IPS-20b (cell line): ENCODE measurements around the gene MIX23.

Experiments used
- H3K27ac ChIP-seq: one replicate; pipeline ENCODE4 v1.5.1; 2013; ENCODE audit warnings: low read length
- H3K27me3 ChIP-seq: 2 replicates; pipeline ENCODE4 v1.6.1; 2013; ENCODE audit warnings: mild to moderate bottlenecking, low read length, inconsistent platforms; ENCODE audit not compliant: insufficient read depth
- H3K36me3 ChIP-seq: 2 replicates; pipeline ENCODE4 v1.6.1; 2013; ENCODE audit warnings: low read depth, mild to moderate bottlenecking, inconsistent platforms, low read length, moderate library complexity; ENCODE audit not compliant: insufficient read depth
- H3K4me1 ChIP-seq: 2 replicates; pipeline ENCODE4 v1.6.1; 2013; ENCODE audit warnings: mild to moderate bottlenecking, control low read depth, inconsistent platforms, low read length, moderate library complexity; ENCODE audit not compliant: insufficient read depth
- H3K4me3 ChIP-seq: 2 replicates; pipeline ENCODE4 v1.5.1; 2013; ENCODE audit warnings: mild to moderate bottlenecking, low read length, inconsistent platforms
- H3K9ac ChIP-seq: 2 replicates; pipeline ENCODE4 v1.6.1; 2013; ENCODE audit warnings: low read depth, mild to moderate bottlenecking, inconsistent platforms, low read length, moderate library complexity
- H3K9me3 ChIP-seq: 2 replicates; pipeline ENCODE4 v1.6.1; 2013; ENCODE audit warnings: mild to moderate bottlenecking, low read depth, low read length, inconsistent platforms; ENCODE audit not compliant: insufficient read depth

MIX23 gene

DNA sequence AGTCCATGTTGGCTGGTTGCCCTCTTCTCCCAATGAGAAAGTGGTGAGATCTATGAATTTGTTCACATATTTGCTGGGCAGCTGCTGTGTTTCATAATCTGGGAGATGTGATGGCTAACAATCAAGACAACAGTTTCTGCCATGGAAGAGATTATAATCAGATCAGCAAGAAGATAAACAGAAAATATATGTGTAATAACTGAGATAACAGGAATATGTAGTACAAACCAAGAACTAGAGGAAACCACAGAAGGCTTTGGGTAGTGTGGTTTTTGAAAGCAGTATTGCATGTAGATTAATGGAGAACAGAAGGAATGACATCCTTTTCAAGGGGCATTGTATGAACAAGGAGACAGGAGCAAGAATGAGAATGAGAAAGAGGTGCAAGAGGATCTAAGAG is 70.2 kb downstream of the MIX23 start:
- H3K9ac ChIP-seq = no peak overlapping the region

DNA sequence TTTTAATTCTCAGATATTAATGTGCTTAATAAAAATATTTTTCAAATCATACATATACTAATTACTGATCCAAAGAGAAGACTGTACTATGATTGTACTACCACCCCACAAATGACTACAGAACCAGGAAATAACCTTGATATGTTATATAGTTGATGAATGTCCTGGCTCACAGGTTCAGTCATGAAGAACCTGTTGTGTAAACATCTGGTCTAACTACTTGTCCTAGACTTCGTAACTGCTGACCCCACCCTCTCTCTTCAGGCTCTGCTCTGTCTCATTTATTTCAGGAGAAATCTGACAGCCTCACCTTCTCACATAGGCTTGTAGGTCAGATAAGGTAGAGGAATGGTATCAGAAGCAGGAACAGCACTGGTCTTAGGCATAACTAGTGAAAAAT is 72.7 kb downstream of the MIX23 start:
- H3K4me1 ChIP-seq = no peaks in the 10 kb centered on the region
- H3K9me3 ChIP-seq = no peaks in the 10 kb centered on the region
- H3K36me3 ChIP-seq = no peaks in the 10 kb centered on the region
- no peaks in the 10 kb centered on the region for H3K27me3 ChIP-seq
- H3K4me3 ChIP-seq = no peak overlapping the region
- H3K9ac ChIP-seq = no peak overlapping the region
- H3K27ac ChIP-seq = no peak overlapping the region

More for the DNA sequence above, 70.2 kb downstream of the MIX23 start:
- Histone ChIP-seq H3K36me3 (no peaks in the 10 kb centered on the region), H3K27me3 (no peaks in the 10 kb centered on the region), H3K4me3 (no peak overlapping the region), H3K4me1 (no peaks in the 10 kb centered on the region), H3K27ac (no peak overlapping the region), H3K9me3 (no peaks in the 10 kb centered on the region)
